A549 (cell line): ENCODE measurements around the gene AHCYL2.

Experiments used
- CHD4 ChIP-seq: fragments of 200-600 bp; sonication (generic); IDR thresholded peaks from 2 replicates; pipeline ENCODE4 v1.6.1; 2016; ENCODE audit warnings: antibody characterized with exemption, mild to moderate bottlenecking, borderline replicate concordance
- CTCF ChIP-seq: fragments of >200 bp; sonication (Bioruptor Twin); formaldehyde crosslinking; IDR thresholded peaks from 3 replicates; pipeline ENCODE4 v1.5.1; 2016
- EP300 ChIP-seq, 2 experiments: fragments of >200 bp; sonication (Bioruptor Twin); formaldehyde crosslinking; IDR thresholded peaks; 2 replicates in 1 of 2; 3 replicates in 1 of 2; pipeline ENCODE4 v1.6.1; 2016 to 2017
- GATA3 ChIP-seq: IDR thresholded peaks from 2 replicates; pipeline ENCODE4 v1.6.1; 2012; ENCODE audit warnings: borderline replicate concordance
- JUN ChIP-seq, 2 experiments: fragments of >200 bp; sonication (Bioruptor Twin); formaldehyde crosslinking; IDR thresholded peaks; 2 replicates in 1 of 2; 3 replicates in 1 of 2; pipeline ENCODE4 v1.6.1; 2016 to 2017
- JUNB ChIP-seq: fragments of >200 bp; sonication (Bioruptor Twin); formaldehyde crosslinking; IDR thresholded peaks from 2 replicates; pipeline ENCODE4 v1.6.1; 2016
- POLR2A ChIP-seq: IDR thresholded peaks from 2 replicates; pipeline ENCODE4 v1.6.1; 2012; ENCODE audit warnings: mild to moderate bottlenecking, low read length
- RNF2 ChIP-seq: fragments of 200-600 bp; sonication (generic); IDR thresholded peaks from 2 replicates; pipeline ENCODE4 v1.6.1; 2016; ENCODE audit warnings: low read depth, mild to moderate bottlenecking, antibody characterized with exemption, moderate library complexity, borderline replicate concordance

GRCh38 chr7:129186749-129187260, 38.0 kb upstream of the AHCYL2 start:
- TF ChIP-seq JUNB (no peak), CTCF (no peak), JUN (IDR thresholded peaks at IDR 0.05) (no peak), RNF2 (no peak), CHD4 (no peak), EP300 (IDR thresholded peaks at IDR 0.05) (no peak), GATA3 (no peak), POLR2A (no peak)
